Stimulated activated CD4-positive, alpha-beta T cell treated with anti-CD3 and anti-CD28 coated beads, Interleukin-2, amount 100 ng/mL, for 48 hours (primary cell): ENCODE measurements around the gene CATSPER2.
"Not testable (repeated sequence)": the region's sequence is repeated elsewhere in the genome, so short reads cannot be mapped to it uniquely, and the experiment has no call there.

Experiments used
- DNase-seq, 2 donors: peaks; one replicate each; pipeline ENCODE4 v3.0.0-alpha.2; 2020

Gene CATSPER2

GRCh38 chr15:43648649-43649429 lies at the start of gene CATSPER2:
CATSPER2 (minus strand) TSS chr15:43648844; CDS start chr15:43648061, 783 bp downstream.
- no peak for DNase-seq

GRCh38 chr15:43693148-43694022 lies 44.7 kb upstream of the CATSPER2 start, which contains the start of gene CKMT1A:
CKMT1A (plus strand) TSS chr15:43693859; CDS start chr15:43694051, 192 bp downstream.
- DNase-seq: not testable (repeated sequence)

- DNase-seq: not testable (repeated sequence)
Measured at GRCh38 chr15:43692679-43693078, 44.0 kb upstream of the CATSPER2 start.

- DNase-seq: not testable (repeated sequence)
Measured at GRCh38 chr15:43689604-43690301, 41.1 kb upstream of the CATSPER2 start.

- DNase-seq: not testable (repeated sequence)
Measured at GRCh38 chr15:43674175-43674574, 25.5 kb upstream of the CATSPER2 start.

- DNase-seq: not testable (repeated sequence)
Measured at GRCh38 chr15:43666177-43666576, 17.5 kb upstream of the CATSPER2 start.

GRCh38 chr15:43663333-43663732 lies 14.7 kb upstream of the CATSPER2 start:
- not testable (repeated sequence) for DNase-seq

GRCh38 chr15:43662293-43662692 lies 13.6 kb upstream of the CATSPER2 start:
- DNase-seq: not testable (repeated sequence)

GRCh38 chr15:43659727-43660126 lies 11.1 kb upstream of the CATSPER2 start:
- DNase-seq: not testable (repeated sequence)

GRCh38 chr15:43649430-43649926 lies 834 bp upstream of the CATSPER2 start:
- not testable (repeated sequence) for DNase-seq

- not testable (repeated sequence) for DNase-seq
Measured at GRCh38 chr15:43638464-43639204, 10.0 kb downstream of the CATSPER2 start.

- not testable (repeated sequence) for DNase-seq
Measured at GRCh38 chr15:43626937-43627336, 21.7 kb downstream of the CATSPER2 start.

GRCh38 chr15:43625106-43625505 lies 23.5 kb downstream of the CATSPER2 start:
- DNase-seq: no peak

- not testable (repeated sequence) for DNase-seq
Measured at GRCh38 chr15:43622068-43622799, 26.4 kb downstream of the CATSPER2 start.

- not testable (repeated sequence) for DNase-seq
Measured at GRCh38 chr15:43618700-43619099, 29.9 kb downstream of the CATSPER2 start, which contains the start of gene STRC. STRC (minus strand) TSS chr15:43618800; CDS start chr15:43618722, 78 bp downstream.

GRCh38 chr15:43617750-43618149 lies 30.9 kb downstream of the CATSPER2 start:
- not testable (repeated sequence) for DNase-seq

- DNase-seq: not testable (repeated sequence)
Measured at GRCh38 chr15:43602233-43602632, 46.4 kb downstream of the CATSPER2 start.

- DNase-seq: not testable (repeated sequence)
Measured at GRCh38 chr15:43600200-43600599, 48.4 kb downstream of the CATSPER2 start.

- DNase-seq: not testable (repeated sequence)
Measured at GRCh38 chr15:43599131-43599530, 49.5 kb downstream of the CATSPER2 start.

GRCh38 chr15:43593328-43594190 lies 55.1 kb downstream of the CATSPER2 start, which contains the start of gene CKMT1B:
CKMT1B (plus strand) TSS chr15:43594027; CDS start chr15:43594219, 192 bp downstream.
- DNase-seq: not testable (repeated sequence)
